Calu3 (cell line): ENCODE data around the gene CRYM. TPM values are rescaled to one million over a fixed set of nuclear protein-coding genes. Genes with fewer than 3 reads are reported as not detected.
"Not testable (repeated sequence)": the region's sequence is repeated elsewhere in the genome, so short reads cannot be mapped to it uniquely, and the experiment has no call there.

Experiments used
- BruUV-seq: library from RNA; stranded (reverse); fragments of 400-500 nt; replicated peaks from 2 replicates; lab custom pipeline; 2021; lab: Mats Ljungman, UMichigan
- CTCF ChIA-PET: fragments of 300-600 bp; sonication (Branson Sonifier 250); formaldehyde crosslinking; loops from one replicate; lab custom pipeline; 2022; ENCODE audit warnings: antibody characterized with exemption; lab: Charles Lee
- DNase-seq: peaks from one replicate; pipeline ENCODE4 v3.0.0; 2022
- H3K27ac Mint-ChIP-seq: one replicate; pipeline ENCODE4 v1.8.0; 2022; ENCODE audit warnings: mixed read lengths; ENCODE audit not compliant: unreplicated experiment
- H3K27me3 Mint-ChIP-seq: one replicate; pipeline ENCODE4 v1.8.0; 2022; ENCODE audit warnings: mixed read lengths; ENCODE audit not compliant: unreplicated experiment
- H3K36me3 Mint-ChIP-seq: one replicate; pipeline ENCODE4 v1.8.0; 2022; ENCODE audit warnings: mild to moderate bottlenecking, moderate library complexity, mixed read lengths; ENCODE audit not compliant: insufficient read depth, unreplicated experiment
- H3K4me1 Mint-ChIP-seq: one replicate; pipeline ENCODE4 v1.8.0; 2022; ENCODE audit warnings: mild to moderate bottlenecking, low read depth, mixed read lengths; ENCODE audit not compliant: unreplicated experiment
- H3K4me3 Mint-ChIP-seq: one replicate; pipeline ENCODE4 v1.8.0; 2022; ENCODE audit warnings: mild to moderate bottlenecking, low read depth, moderate library complexity, mixed read lengths; ENCODE audit not compliant: unreplicated experiment
- H3K9me3 Mint-ChIP-seq: one replicate; pipeline ENCODE4 v1.8.0; 2022; ENCODE audit warnings: low read depth, mixed read lengths; ENCODE audit not compliant: unreplicated experiment
- intact Hi-C: fragments of 100-400 bp; cut with micrococcal nuclease; formaldehyde crosslinking; loops from one replicate; pipeline ENCODE4 v1.10.0; 2022; ENCODE audit not compliant: unreplicated experiment
- total RNA-seq: library from RNA; stranded (reverse); gene quantifications from 2 replicates; pipeline ENCODE4 v1.2.3, GENCODE V29; 2022
- TF ChIP-seq, protein P1 (sequence below): fragments of 200-600 bp; IDR thresholded peaks from one replicate; pipeline ENCODE4 v1.8.0; 2022; ENCODE audit warnings: antibody characterized with exemption; ENCODE audit not compliant: unreplicated experiment

The CRYM gene
- total RNA-seq, 1 experiment from 2014 or later: 4.1 TPM

DNA sequence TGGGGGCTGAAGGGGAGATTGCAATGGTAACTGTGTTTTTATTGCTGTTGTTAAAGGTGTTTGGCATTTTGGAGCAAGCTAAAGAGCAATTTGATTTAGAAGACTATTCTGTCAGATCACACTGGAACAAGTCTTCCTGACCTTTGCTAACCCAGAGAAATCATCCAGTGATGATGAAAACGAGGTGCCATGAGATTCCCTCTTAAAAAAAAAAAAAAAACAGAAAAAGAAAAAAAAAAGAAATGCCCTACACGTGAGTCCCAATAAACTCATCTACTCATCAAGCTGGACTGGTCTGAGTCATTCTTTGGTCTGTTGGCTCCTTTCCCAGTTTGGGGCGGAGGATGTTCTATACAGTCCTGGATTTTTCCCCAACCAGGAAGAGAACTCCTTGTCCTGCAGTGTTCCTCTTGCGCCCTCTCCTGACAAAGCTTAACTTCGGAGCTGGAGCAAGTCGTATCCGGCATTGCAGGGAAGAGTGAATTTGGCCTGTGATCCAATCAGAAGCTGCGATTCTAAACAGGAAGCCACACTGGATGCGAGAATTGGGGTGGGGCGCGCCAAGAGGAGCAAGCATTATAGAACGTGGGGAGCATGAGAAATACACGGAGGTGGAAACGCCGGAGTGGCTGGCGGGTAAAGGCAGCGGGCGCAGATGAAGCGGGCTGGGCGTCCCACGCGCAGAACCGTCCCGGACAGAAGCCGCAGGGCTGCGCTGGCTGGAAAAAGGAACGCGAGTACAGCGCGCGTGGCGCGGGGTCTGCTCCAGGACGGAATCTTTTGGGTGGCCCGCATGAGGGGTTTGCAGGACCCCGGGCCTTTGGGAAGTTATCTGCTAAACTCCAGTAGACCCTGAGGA lies 22.4 kb upstream of the CRYM start:
- CTCF ChIA-PET: interaction anchor here (0.6 to 3.1 kb wide), 30 partner anchors 16 to 1827 kb away, joined by 3 to 148 read pairs (median 5); partner anchors contain the start of genes ANKS4B, CRYM, ERI2 and LDAF1
- peak overlapping the region; percentile 89 for H3K27ac Mint-ChIP-seq
- TF ChIP-seq, protein P1, sequence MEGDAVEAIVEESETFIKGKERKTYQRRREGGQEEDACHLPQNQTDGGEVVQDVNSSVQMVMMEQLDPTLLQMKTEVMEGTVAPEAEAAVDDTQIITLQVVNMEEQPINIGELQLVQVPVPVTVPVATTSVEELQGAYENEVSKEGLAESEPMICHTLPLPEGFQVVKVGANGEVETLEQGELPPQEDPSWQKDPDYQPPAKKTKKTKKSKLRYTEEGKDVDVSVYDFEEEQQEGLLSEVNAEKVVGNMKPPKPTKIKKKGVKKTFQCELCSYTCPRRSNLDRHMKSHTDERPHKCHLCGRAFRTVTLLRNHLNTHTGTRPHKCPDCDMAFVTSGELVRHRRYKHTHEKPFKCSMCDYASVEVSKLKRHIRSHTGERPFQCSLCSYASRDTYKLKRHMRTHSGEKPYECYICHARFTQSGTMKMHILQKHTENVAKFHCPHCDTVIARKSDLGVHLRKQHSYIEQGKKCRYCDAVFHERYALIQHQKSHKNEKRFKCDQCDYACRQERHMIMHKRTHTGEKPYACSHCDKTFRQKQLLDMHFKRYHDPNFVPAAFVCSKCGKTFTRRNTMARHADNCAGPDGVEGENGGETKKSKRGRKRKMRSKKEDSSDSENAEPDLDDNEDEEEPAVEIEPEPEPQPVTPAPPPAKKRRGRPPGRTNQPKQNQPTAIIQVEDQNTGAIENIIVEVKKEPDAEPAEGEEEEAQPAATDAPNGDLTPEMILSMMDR: peak; percentile 74
- intact Hi-C loops: loop anchor here (1.0 to 10.0 kb wide), 4 partner anchors 112 to 1024 kb away; partner anchors contain the start of genes ERI2 and REXO5
- H3K4me3 Mint-ChIP-seq: peak overlapping the region; percentile 95
- H3K36me3 Mint-ChIP-seq: peaks cover 21% of the 10 kb centered on the region
- H3K4me1 Mint-ChIP-seq: peaks cover 21% of the 10 kb centered on the region
- H3K27me3 Mint-ChIP-seq: no peaks in the 10 kb centered on the region
- H3K9me3 Mint-ChIP-seq: no peaks in the 10 kb centered on the region
- no TSS peak for BruUV-seq
- DNase-seq: peak; percentile 98

GRCh38 chr16:21289789-21290188 lies 11.7 kb upstream of the CRYM start:
- DNase-seq, H3K36me3 Mint-ChIP-seq, H3K4me3 Mint-ChIP-seq, H3K9me3 Mint-ChIP-seq, CTCF ChIA-PET, H3K4me1 Mint-ChIP-seq, H3K27ac Mint-ChIP-seq, BruUV-seq, intact Hi-C loops: not testable (repeated sequence)
- H3K27me3 Mint-ChIP-seq: peaks cover 26% of the 10 kb centered on the region

- H3K27me3 Mint-ChIP-seq: peaks cover 31% of the 10 kb centered on the region
- no peak overlapping the region for H3K4me3 Mint-ChIP-seq
- no TSS peak for BruUV-seq
- DNase-seq: no peak
- H3K9me3 Mint-ChIP-seq: no peaks in the 10 kb centered on the region
- H3K27ac Mint-ChIP-seq: no peak overlapping the region
- CTCF ChIA-PET: no interaction called here
- peaks cover 13% of the 10 kb centered on the region for H3K4me1 Mint-ChIP-seq
- H3K36me3 Mint-ChIP-seq: peaks cover 5% of the 10 kb centered on the region
- TF ChIP-seq, protein P1: no peak
- intact Hi-C loops: no loop called here
Observed at GRCh38 chr16:21285314-21285713, 7.2 kb upstream of the CRYM start.

GRCh38 chr16:21284414-21284813 lies 6.3 kb upstream of the CRYM start:
- H3K4me1 Mint-ChIP-seq: peaks cover 13% of the 10 kb centered on the region
- peaks cover 39% of the 10 kb centered on the region for H3K27me3 Mint-ChIP-seq
- H3K4me3 Mint-ChIP-seq: peak overlapping the region; percentile 72
- CTCF ChIA-PET: interaction anchor here (1.5 to 1.9 kb wide), 2 partner anchors 17 to 96 kb away, joined by 11 to 14 read pairs; no protein-coding TSS in a partner anchor
- H3K9me3 Mint-ChIP-seq: no peaks in the 10 kb centered on the region
- H3K36me3 Mint-ChIP-seq: peaks cover 5% of the 10 kb centered on the region
- BruUV-seq: no TSS peak
- intact Hi-C loops: no loop called here
- TF ChIP-seq, protein P1: no peak
- no peak for DNase-seq
- no peak overlapping the region for H3K27ac Mint-ChIP-seq
